GM21515 (cell line): ENCODE data around the gene EN2.
"Not testable (repeated sequence)": the region's sequence is repeated elsewhere in the genome, so short reads cannot be mapped to it uniquely, and the experiment has no call there.

Source experiments
- ATAC-seq: cut with Tn5 transposase; IDR thresholded peaks from one replicate; pipeline ENCODE4 v1.9.1; 2021; ENCODE audit not compliant: unreplicated experiment

The EN2 gene

GRCh38 chr7:155425887-155426286 is 32.0 kb upstream of the EN2 start:
- ATAC-seq, result no peak

DNA sequence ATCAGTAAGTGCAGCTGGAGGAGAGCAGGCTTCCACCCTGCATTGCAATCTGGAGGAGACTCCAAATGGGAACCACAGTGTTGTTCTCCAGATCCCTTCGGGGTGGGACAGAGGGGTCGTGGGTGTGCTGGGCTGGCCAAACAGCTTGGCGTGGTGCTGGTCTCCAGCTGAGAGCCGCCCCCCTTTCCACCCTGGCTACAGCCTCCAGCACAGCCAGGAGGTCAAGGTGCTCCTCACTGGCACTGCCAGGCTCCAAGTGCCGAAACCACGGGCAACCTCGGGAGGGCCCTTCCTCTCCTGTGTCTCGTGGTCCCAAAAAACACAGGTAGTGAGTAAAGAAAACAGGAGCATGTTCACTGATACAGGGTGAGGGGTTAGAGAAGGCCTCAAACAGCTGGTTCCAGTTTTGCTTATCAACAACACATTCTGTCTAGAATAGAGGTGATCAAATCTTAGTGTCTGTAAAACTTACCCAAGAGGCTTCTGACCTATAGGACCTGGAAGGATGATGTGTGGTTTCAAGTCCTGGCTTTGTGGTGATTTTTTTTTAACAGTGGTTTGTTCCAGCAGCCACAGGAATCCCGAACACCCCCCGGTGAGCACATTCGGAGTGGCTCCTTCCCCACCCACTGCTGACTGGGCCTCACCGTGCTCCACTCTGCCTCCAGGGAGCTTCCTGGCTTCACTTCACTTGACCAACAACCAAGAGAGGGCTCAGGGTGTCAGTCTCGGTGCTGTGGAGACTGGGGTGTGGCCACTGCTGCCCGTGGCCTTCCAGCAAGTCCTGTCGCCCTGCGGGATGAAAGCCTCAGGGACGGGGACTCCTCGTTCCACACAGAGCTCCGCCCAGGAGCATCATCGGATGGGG is 31.2 kb upstream of the EN2 start:
- ATAC-seq, result no peak

- no peak for ATAC-seq
These were observed 30.4 kb upstream of the EN2 start for GRCh38 chr7:155427411-155428038.

DNA sequence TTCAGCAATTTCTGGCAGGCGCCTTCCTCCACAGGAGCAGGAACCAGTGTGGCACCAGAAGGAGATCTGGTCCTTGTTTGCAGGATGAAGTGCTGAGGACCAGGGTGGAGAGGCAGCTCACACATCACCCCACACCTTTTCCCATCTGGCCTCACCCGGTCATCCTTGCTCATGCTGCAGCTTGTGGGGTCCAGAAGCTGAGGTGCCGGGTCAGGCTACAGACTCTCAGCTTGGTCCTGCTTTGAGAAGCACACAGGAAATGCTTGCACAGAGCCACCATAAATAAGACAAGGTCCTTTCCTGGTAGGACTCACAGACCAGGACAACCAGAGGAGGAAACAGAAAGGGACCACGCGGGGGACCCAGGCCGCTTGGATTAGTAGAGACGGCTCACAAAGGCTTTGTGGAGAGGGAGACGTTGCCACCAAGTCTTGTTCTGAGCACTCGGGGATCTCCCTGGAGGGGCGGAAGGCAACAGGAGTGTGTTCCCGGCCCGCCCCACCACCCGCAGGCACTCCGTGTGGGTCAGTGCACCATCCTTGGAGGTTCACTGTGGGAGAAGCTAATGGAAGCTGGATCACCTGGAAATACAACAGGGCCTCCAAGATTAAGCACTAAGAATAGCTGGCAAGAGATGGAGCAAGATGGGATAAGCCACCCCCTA is 29.6 kb upstream of the EN2 start:
- no peak for ATAC-seq

DNA sequence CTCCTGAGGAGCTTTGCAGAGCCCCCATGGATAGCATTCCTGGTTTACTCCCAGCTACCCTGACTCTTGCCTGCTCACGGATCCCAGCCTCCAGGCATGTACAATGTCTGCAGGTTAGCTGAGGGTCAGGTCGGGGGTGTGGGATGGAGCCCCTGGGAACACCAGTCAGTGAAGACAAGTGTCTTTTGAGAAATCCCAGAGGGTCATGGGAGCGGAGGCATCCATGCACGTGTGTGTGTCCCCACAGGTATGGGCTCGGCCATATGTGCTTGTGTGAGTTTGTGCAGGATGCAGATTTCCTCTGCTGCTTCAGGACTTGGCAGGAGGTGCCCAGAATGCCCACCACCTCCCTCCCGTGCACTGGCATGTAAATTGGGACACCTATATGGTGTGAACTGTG is 28.3 kb upstream of the EN2 start:
- no peak for ATAC-seq

DNA sequence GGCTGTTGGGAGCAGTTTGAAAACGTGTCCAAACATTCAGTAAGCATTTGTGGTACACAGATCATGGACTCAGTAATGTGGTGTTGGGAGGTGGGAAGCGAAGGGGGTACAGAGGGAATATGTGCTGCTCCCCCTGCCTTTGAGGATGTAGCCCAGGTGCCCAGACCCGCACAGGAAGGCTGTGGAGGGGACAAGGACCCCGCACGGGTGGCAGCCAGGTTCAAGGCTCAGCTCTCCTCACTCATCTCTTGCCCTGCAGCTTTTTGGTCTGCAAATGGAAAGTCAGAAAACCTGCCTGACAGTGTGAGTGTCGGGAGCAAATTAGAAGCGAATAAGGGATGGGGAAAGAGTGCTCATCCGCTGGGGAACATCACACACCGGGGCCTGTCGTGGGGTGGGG is 27.3 kb upstream of the EN2 start:
- ATAC-seq, result no peak

GRCh38 chr7:155431231-155431630 is 26.7 kb upstream of the EN2 start:
- ATAC-seq, result no peak

- no peak for ATAC-seq
These were observed 26.2 kb upstream of the EN2 start for GRCh38 chr7:155431711-155432110.

GRCh38 chr7:155435110-155435509 is 22.8 kb upstream of the EN2 start:
- ATAC-seq, result no peak

- no peak for ATAC-seq
These were observed 20.1 kb upstream of the EN2 start for GRCh38 chr7:155437836-155438235.

DNA sequence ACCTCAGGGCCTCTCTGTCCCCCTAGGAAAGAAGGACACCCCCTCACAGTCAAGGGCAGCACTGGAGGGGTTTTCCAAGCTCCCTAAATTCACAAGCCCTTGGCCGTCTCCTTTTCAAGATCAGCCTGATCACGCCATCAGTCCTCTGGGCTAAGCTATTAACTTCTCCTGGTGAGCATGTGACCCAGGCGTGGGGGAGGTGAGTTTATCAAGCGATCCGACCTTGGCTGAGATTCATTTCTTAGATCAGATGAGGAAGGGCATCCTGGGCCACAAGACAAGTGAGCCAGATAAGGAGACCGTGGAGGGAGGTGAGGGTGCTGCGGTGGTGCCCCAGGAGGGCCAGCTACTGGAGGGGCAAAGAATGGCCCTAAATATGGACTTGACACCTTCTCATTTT is 19.2 kb upstream of the EN2 start:
- ATAC-seq, result no peak

GRCh38 chr7:155439311-155440017 is 18.5 kb upstream of the EN2 start:
- ATAC-seq, result no peak

DNA sequence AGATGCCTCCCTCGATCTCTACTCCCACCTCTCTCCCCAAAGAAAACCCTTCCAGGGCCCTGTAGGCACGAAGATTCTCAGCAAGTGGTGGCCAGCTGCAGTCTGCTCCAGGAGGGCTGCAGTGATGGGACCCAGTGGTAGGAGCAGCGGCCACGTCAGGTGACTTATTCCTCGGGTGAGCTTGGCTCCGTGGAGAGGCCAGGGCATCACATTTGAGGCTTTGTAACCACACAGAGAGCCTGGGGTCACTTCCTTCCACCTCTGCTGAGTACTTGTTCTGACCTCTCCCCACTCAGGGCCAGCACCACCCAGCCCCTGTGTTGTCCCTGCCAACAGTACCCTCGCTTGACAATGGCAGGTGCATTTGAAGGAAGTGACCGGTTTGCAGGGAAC is 17.9 kb upstream of the EN2 start:
- ATAC-seq, result no peak

DNA sequence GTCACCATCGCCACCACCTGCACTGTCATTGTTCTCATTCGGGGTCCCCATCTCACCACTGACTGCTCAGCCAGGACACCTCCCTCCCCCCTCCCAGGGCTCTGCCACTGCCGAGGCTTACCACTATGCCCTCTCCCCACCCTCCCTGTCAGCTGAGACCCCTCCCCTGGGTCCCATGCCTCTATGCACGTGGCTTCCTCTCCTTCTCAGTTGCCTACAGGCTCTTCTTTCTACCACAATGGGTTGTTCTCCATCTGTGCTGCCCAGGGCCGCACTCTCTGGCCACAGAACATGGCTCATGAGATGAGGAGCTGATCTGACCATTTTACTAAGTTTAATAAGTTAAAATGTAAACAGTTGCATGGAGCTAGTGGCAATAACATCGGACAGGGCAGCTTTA is 16.1 kb upstream of the EN2 start:
- ATAC-seq, result no peak

GRCh38 chr7:155444746-155445145 is 13.2 kb upstream of the EN2 start:
- ATAC-seq, result no peak

DNA sequence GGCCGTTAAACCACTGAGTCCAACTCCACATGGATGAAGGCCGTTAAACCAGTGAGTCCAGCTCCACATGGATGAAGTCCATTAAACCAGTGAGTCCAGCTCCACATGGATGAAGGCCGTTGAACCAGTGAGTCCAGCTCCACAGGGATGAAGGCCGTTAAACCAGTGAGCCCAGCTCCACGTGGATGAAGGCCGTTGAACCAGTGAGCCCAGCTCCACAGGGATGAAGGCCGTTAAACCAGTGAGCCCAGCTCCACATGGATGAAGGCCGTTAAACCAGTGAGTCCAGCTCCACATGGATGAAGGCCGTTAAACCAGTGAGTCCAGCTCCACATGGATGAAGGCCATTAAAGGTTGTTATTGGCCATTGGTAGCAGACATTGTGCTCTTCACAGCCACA is 12.3 kb upstream of the EN2 start:
- not testable (repeated sequence) for ATAC-seq

DNA sequence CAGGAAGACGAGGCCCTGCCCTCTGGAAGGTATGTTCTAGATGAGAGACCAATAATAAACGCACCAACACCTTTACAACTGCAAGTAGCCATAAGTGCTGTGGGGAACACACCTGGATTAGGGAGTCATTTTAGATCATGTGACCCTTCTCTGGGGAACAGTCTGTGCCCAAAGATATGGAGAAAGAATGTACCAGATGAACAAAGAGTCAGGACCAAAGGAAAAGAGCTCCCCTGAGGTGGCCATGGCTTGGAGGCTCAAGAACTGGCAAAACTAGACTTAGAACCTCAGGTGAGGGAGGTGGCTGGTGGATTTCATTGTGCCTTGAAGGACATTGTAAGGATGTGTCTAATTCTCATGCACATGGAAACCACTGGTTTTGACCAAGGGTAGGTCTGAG is 10.3 kb upstream of the EN2 start:
- no peak for ATAC-seq

- no peak for ATAC-seq
These were observed 9.3 kb upstream of the EN2 start for GRCh38 chr7:155448632-155449007.

GRCh38 chr7:155449008-155449868 is 8.7 kb upstream of the EN2 start:
- no peak for ATAC-seq

DNA sequence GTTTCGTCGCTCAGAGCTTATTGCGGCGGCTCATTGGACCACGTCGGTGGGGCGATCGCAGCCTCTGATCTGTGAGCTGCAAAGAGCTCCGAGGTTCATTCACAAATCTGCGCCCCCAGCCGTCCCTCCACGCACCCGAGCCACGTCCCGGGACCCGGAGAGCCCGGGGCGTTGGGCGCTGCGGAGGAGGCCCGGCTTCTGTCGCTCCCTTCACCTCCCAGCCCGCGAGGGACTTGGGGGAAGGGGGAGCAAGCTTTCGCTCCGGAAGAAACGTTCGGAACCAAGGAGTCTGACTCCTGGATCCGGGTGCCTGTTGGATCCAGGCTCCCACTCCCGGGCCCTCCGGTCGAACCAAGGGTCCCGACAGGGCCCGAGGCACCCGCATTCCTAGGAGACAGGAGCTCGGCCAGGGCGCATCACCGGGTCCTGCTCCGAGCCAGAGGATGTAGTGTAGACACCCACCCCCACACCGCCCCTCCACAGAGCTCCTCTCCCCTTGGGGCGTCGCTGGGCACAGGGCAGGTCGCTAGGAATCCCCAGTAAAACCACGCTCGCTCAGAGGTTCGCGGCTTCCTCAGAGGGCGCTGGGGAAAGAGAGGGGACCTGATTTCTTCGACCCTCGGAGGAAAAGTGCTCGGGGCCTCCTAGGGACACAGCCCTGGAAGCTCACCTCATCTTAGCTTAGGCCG is 7.9 kb upstream of the EN2 start:
- ATAC-seq, result no peak
